Measurements from ENCODE around the gene FKBP2.

FKBP2 gene

GRCh38 chr11:64285885-64286800 lies 45.2 kb downstream of the FKBP2 start:
- DNase-seq (ENCODE audit: low read depth): no peak

- DNase-seq (ENCODE audit: low read depth): no peak
These were observed 45.9 kb downstream of the FKBP2 start for GRCh38 chr11:64286801-64287159.

- no peak for DNase-seq (ENCODE audit: low read depth)
These were observed 46.9 kb downstream of the FKBP2 start for GRCh38 chr11:64287676-64288352.

GRCh38 chr11:64288353-64288750 lies 47.5 kb downstream of the FKBP2 start:
- DNase-seq (ENCODE audit: low read depth): no peak

- DNase-seq (ENCODE audit: low read depth): no peak
These were observed 48.2 kb downstream of the FKBP2 start for GRCh38 chr11:64289002-64289564.

- DNase-seq (ENCODE audit: low read depth): no peak
These were observed 49.7 kb downstream of the FKBP2 start for GRCh38 chr11:64290352-64291261.

GRCh38 chr11:64291262-64291751 lies 50.4 kb downstream of the FKBP2 start, which contains the start of gene KCNK4:
TSS of gene KCNK4 (plus strand) at chr11:64291302. CDS start at chr11:64293019, 1,717 bp downstream.
- no peak for DNase-seq (ENCODE audit: low read depth)

GRCh38 chr11:64291752-64292459 lies 51.0 kb downstream of the FKBP2 start:
- no peak for DNase-seq (ENCODE audit: low read depth)

- DNase-seq (ENCODE audit: low read depth): no peak
These were observed 51.8 kb downstream of the FKBP2 start for GRCh38 chr11:64292460-64293254.

All from stimulated activated CD8-positive, alpha-beta memory T cell treated with anti-CD3 and anti-CD28 coated beads, Interleukin-12 subunit alpha, Interleukin-12 subunit beta, amount 100 ng/mL, for 1 hour (primary cell).